H9 (cell line): ENCODE results near the gene ITIH2. TPM values are rescaled to one million over a fixed set of nuclear protein-coding genes. Genes with fewer than 3 reads are reported as not detected.

ENCODE experiments used
- DNase-seq: peaks from one replicate; pipeline ENCODE4 v3.0.0-alpha.2; 2017
- H2AFZ ChIP-seq: one replicate; pipeline ENCODE4 v1.6.1; 2013; ENCODE audit warnings: mild to moderate bottlenecking, low read length, control low read depth, moderate library complexity
- H2AK5ac ChIP-seq: 2 replicates; pipeline ENCODE4 v1.6.1; 2013; ENCODE audit warnings: low read length, control low read depth, mixed read lengths; ENCODE audit not compliant: insufficient read length
- H2BK120ac ChIP-seq: one replicate; pipeline ENCODE4 v1.6.1; 2013; ENCODE audit warnings: low read depth, mild to moderate bottlenecking, low read length, control low read depth, inconsistent platforms; ENCODE audit not compliant: poor library complexity, severe bottlenecking
- H2BK12ac ChIP-seq: 2 replicates; pipeline ENCODE4 v1.6.1; 2013; ENCODE audit warnings: low read length, control low read depth, mixed read lengths, low read depth; ENCODE audit not compliant: insufficient read length
- H2BK15ac ChIP-seq: 2 replicates; pipeline ENCODE4 v1.6.1; 2013; ENCODE audit warnings: low read depth, low read length, control low read depth
- H2BK20ac ChIP-seq: one replicate; pipeline ENCODE4 v1.6.1; 2013; ENCODE audit warnings: low read depth, mild to moderate bottlenecking, low read length, control low read depth, inconsistent platforms; ENCODE audit not compliant: poor library complexity, severe bottlenecking
- H2BK5ac ChIP-seq: 2 replicates; pipeline ENCODE4 v1.6.1; 2013; ENCODE audit warnings: low read length, control low read depth, mixed read lengths; ENCODE audit not compliant: insufficient read length
- H3K14ac ChIP-seq: 2 replicates; pipeline ENCODE4 v1.6.1; 2013; ENCODE audit warnings: low read length, control low read depth; ENCODE audit not compliant: insufficient read depth
- H3K18ac ChIP-seq: 2 replicates; pipeline ENCODE4 v1.6.1; 2013; ENCODE audit warnings: low read depth, mild to moderate bottlenecking, mixed read lengths, low read length, control low read depth; ENCODE audit not compliant: insufficient read length
- H3K23ac ChIP-seq: 2 replicates; pipeline ENCODE4 v1.6.1; 2013; ENCODE audit warnings: low read length, control low read depth, mixed read lengths, low read depth; ENCODE audit not compliant: insufficient read length
- H3K23me2 ChIP-seq: 2 replicates; pipeline ENCODE4 v1.6.1; 2013; ENCODE audit warnings: low read depth, mild to moderate bottlenecking, mixed read lengths, low read length, control low read depth; ENCODE audit not compliant: insufficient read length, poor library complexity, severe bottlenecking
- H3K27ac ChIP-seq: 2 replicates; pipeline ENCODE4 v1.5.1; 2013; ENCODE audit warnings: low read length, control low read depth, mixed read lengths, low read depth; ENCODE audit not compliant: insufficient read length
- H3K27me3 ChIP-seq: 2 replicates; pipeline ENCODE4 v1.6.1; 2013; ENCODE audit warnings: low read length, control low read depth, inconsistent platforms; ENCODE audit not compliant: insufficient read depth
- H3K4ac ChIP-seq: 2 replicates; pipeline ENCODE4 v1.6.1; 2013; ENCODE audit warnings: low read depth, mild to moderate bottlenecking, control low read depth, inconsistent platforms, low read length, moderate library complexity
- H3K4me1 ChIP-seq: 2 replicates; pipeline ENCODE4 v1.6.1; 2013; ENCODE audit warnings: low read length, control low read depth, inconsistent platforms; ENCODE audit not compliant: insufficient read depth
- H3K4me2 ChIP-seq: 2 replicates; pipeline ENCODE4 v1.6.1; 2013; ENCODE audit warnings: low read length, control low read depth, mixed read lengths; ENCODE audit not compliant: insufficient read length, insufficient read depth
- H3K56ac ChIP-seq: 2 replicates; pipeline ENCODE4 v1.6.1; 2013; ENCODE audit warnings: low read depth, mild to moderate bottlenecking, mixed read lengths, low read length, control low read depth; ENCODE audit not compliant: insufficient read length
- H3K79me1 ChIP-seq: 2 replicates; pipeline ENCODE4 v1.6.1; 2013; ENCODE audit warnings: low read depth, mild to moderate bottlenecking, moderate library complexity, low read length, control low read depth, inconsistent platforms; ENCODE audit not compliant: insufficient read depth, poor library complexity, severe bottlenecking
- H3K79me2 ChIP-seq: 2 replicates; pipeline ENCODE4 v1.6.1; 2013; ENCODE audit warnings: low read length, control low read depth, inconsistent platforms; ENCODE audit not compliant: insufficient read depth
- H3K9ac ChIP-seq: 2 replicates; pipeline ENCODE4 v1.6.1; 2013; ENCODE audit warnings: low read length, control low read depth, mixed read lengths; ENCODE audit not compliant: insufficient read length; ENCODE audit errors: extremely low read depth
- H3K9me3 ChIP-seq: one replicate; pipeline ENCODE4 v1.6.1; 2013; ENCODE audit warnings: low read depth, low read length, inconsistent platforms; ENCODE audit not compliant: control insufficient read depth
- H3T11ph ChIP-seq: one replicate; pipeline ENCODE4 v1.6.1; 2013; ENCODE audit warnings: mild to moderate bottlenecking, low read length, control low read depth, inconsistent platforms
- H4K20me1 ChIP-seq: one replicate; pipeline ENCODE4 v1.6.1; 2013; ENCODE audit not compliant: control insufficient read depth, insufficient read length, insufficient read depth
- H4K5ac ChIP-seq: 2 replicates; pipeline ENCODE4 v1.6.1; 2013; ENCODE audit warnings: low read depth, mild to moderate bottlenecking, mixed read lengths, low read length, control low read depth; ENCODE audit not compliant: insufficient read length
- H4K8ac ChIP-seq: replicated peaks from 2 replicates; pipeline ENCODE4 v1.6.1; 2013; ENCODE audit warnings: low read length, control low read depth, mixed read lengths, low read depth; ENCODE audit not compliant: insufficient read length
- H4K91ac ChIP-seq: 2 replicates; pipeline ENCODE4 v1.6.1; 2013; ENCODE audit warnings: low read depth, mild to moderate bottlenecking, moderate library complexity, mixed read lengths, low read length, control low read depth; ENCODE audit not compliant: insufficient read length
- H3K27ac Mint-ChIP-seq, 3 experiments: 2 replicates in 2 of 3; 3 replicates in 1 of 3; pipeline ENCODE4 v1.8.0; 2020 to 2021; ENCODE audit warnings: mixed read lengths in 3 of 3, mild to moderate bottlenecking in 1 of 3, moderate library complexity in 1 of 3
- H3K27me3 Mint-ChIP-seq: 2 replicates; pipeline ENCODE4 v1.8.0; 2021; ENCODE audit warnings: low read depth, mild to moderate bottlenecking, moderate library complexity, mixed read lengths
- H3K36me3 Mint-ChIP-seq, 3 experiments: 2 replicates in 2 of 3; 3 replicates in 1 of 3; pipeline ENCODE4 v1.8.0; 2020 to 2021; ENCODE audit warnings: low read depth in 3 of 3, mixed read lengths in 3 of 3; ENCODE audit not compliant: insufficient read depth in 1 of 3
- H3K4me1 Mint-ChIP-seq, 2 experiments: 2 replicates each; pipeline ENCODE4 v1.8.0; 2020; ENCODE audit warnings: mixed read lengths in 2 of 2
- H3K4me3 Mint-ChIP-seq, 2 experiments: 2 replicates in 1 of 2; 3 replicates in 1 of 2; pipeline ENCODE4 v1.8.0; 2020 to 2021; ENCODE audit warnings: mild to moderate bottlenecking in 2 of 2, mixed read lengths in 2 of 2, moderate library complexity in 1 of 2
- H3K9me3 Mint-ChIP-seq, 2 experiments: 2 replicates in 1 of 2; 3 replicates in 1 of 2; pipeline ENCODE4 v1.8.0; 2020; ENCODE audit warnings: mild to moderate bottlenecking in 2 of 2, mixed read lengths in 2 of 2, moderate library complexity in 1 of 2
- WGBS: extraction: QIAGEN DNeasy Blood & Tissue Kit; methylation state at CpG from one replicate; pipeline ENCODE4 v1.1.7; 2013; ENCODE audit warnings: missing lambda C conversion rate, low lambda C conversion rate, mixed read lengths; ENCODE audit not compliant: insufficient read length; ENCODE audit errors: extremely low coverage; 5-methylcytosine and 5-hydroxymethylcytosine counted together
- total RNA-seq: library from RNA; stranded (reverse); gene quantifications from 2 replicates; pipeline ENCODE4 v1.2.1, GENCODE V29; 2021
- TF ChIP-seq, protein P1 (sequence below): fragments of 200-600 bp; sonication (generic); conservative IDR thresholded peaks from 3 replicates; pipeline ENCODE4 v1.8.0; 2021; ENCODE audit warnings: antibody characterized with exemption, mild to moderate bottlenecking

The ITIH2 gene
- total RNA-seq, 1 experiment from 2014 or later = not detected

DNA sequence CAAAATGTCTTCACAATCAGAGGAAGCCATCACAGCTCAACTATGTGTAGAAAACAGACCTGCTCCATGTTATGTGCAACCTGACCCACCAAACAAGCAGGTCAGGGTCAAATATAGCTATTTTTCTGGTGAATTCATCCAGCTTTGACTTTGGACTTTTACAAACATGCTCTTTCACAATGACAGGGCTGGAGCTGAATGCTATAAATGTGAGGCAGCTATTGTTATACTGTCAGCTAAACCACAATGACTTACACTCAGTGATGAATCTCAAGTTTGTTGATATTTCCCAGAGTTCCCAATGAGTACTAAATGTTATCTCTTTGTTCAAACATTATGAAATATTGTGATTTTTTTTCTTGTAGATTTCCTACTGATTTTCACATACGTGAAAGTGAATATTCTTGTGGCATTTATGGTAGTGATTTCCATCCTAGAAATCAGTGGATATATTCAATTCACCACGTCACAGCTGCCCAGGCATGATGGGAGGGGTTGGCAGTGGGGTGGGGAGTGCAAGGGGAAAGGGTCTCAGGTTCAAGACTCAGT is 2.5 kb upstream of the ITIH2 start:
- Mint-ChIP-seq H3K36me3 (no peaks in the 10 kb centered on the region), H3K9me3 (peaks cover 0 to 1% of the 10 kb centered on the region in 2 experiments; a peak in 2 of 5 replicates), H3K27ac (no peak overlapping the region; a peak in 1 of 7 replicates), H3K4me3 (no peak overlapping the region), H3K4me1 (peaks cover 0 to 3% of the 10 kb centered on the region in 2 experiments; a peak in 2 of 4 replicates), H3K27me3 (peaks cover 2% of the 10 kb centered on the region)
- Histone ChIP-seq H3K9ac (no peak overlapping the region), H3K4ac (no peak overlapping the region), H2BK20ac (no peak overlapping the region), H3K23ac (no peak overlapping the region), H3K79me1 (no peaks in the 10 kb centered on the region), H2AK5ac (no peak overlapping the region), H4K91ac (no peak overlapping the region), H2BK12ac (no peak overlapping the region), H2BK120ac (no peak overlapping the region), H2BK5ac (no peak overlapping the region), H3K4me1 (peaks cover 3% of the 10 kb centered on the region; the same call in 1 of the 2 replicates), H3K23me2 (no peaks in the 10 kb centered on the region), H3K27me3 (no peaks in the 10 kb centered on the region), H3K18ac (no peak overlapping the region), H3K56ac (no peak overlapping the region), H2AFZ (no peak overlapping the region), H3K79me2 (no peaks in the 10 kb centered on the region), H3T11ph (no peak overlapping the region), H3K4me2 (no peak overlapping the region), H4K8ac (no peak overlapping the region), H3K27ac (no peak overlapping the region), H2BK15ac (no peak overlapping the region), H3K9me3 (no peaks in the 10 kb centered on the region), H4K5ac (no peak overlapping the region), H3K14ac (no peak overlapping the region), H4K20me1 (no peaks in the 10 kb centered on the region)
- TF ChIP-seq, protein P1, sequence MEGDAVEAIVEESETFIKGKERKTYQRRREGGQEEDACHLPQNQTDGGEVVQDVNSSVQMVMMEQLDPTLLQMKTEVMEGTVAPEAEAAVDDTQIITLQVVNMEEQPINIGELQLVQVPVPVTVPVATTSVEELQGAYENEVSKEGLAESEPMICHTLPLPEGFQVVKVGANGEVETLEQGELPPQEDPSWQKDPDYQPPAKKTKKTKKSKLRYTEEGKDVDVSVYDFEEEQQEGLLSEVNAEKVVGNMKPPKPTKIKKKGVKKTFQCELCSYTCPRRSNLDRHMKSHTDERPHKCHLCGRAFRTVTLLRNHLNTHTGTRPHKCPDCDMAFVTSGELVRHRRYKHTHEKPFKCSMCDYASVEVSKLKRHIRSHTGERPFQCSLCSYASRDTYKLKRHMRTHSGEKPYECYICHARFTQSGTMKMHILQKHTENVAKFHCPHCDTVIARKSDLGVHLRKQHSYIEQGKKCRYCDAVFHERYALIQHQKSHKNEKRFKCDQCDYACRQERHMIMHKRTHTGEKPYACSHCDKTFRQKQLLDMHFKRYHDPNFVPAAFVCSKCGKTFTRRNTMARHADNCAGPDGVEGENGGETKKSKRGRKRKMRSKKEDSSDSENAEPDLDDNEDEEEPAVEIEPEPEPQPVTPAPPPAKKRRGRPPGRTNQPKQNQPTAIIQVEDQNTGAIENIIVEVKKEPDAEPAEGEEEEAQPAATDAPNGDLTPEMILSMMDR = no peak
- DNase-seq = no peak
- no CpG with 5 or more reads among the region's 2 CpGs for WGBS
